Mesenchymal stem cell (in vitro differentiated cells and primary cell): ENCODE results near the gene PHPT1. TPM values are rescaled to one million over a fixed set of nuclear protein-coding genes. Genes with fewer than 3 reads are reported as not detected.
A peak's percentile ranks its signal among the peaks of the same experiment; 100 is the strongest.

Source experiments
- DNase-seq: peaks from one replicate; pipeline ENCODE4 v3.0.0-alpha.2; 2013
- H2AFZ ChIP-seq: one replicate; pipeline ENCODE4 v1.6.1; 2013; ENCODE audit warnings: low read depth, mild to moderate bottlenecking, control low read depth, inconsistent platforms, low read length, moderate library complexity
- H2AK5ac ChIP-seq: 2 replicates; pipeline ENCODE4 v1.6.1; 2013; ENCODE audit warnings: low read length, moderate library complexity, mild to moderate bottlenecking, inconsistent platforms; ENCODE audit not compliant: severe bottlenecking
- H2BK120ac ChIP-seq: one replicate; pipeline ENCODE4 v1.6.1; 2013; ENCODE audit warnings: low read depth, mild to moderate bottlenecking, inconsistent platforms, low read length, moderate library complexity
- H2BK12ac ChIP-seq, 2 experiments: one replicate each; pipeline ENCODE4 v1.6.1; 2013; ENCODE audit warnings: inconsistent platforms in 2 of 2, low read length in 2 of 2, mild to moderate bottlenecking in 2 of 2, moderate library complexity in 2 of 2, control low read depth in 1 of 2
- H2BK15ac ChIP-seq: one replicate; pipeline ENCODE4 v1.6.1; 2013; ENCODE audit warnings: mild to moderate bottlenecking, low read depth, inconsistent platforms; ENCODE audit not compliant: poor library complexity, severe bottlenecking
- H2BK5ac ChIP-seq: 2 replicates; pipeline ENCODE4 v1.6.1; 2013; ENCODE audit warnings: low read depth, mild to moderate bottlenecking, low read length, control low read depth, inconsistent platforms; ENCODE audit not compliant: poor library complexity, severe bottlenecking
- H3K14ac ChIP-seq, 2 experiments: one replicate each; pipeline ENCODE4 v1.6.1; 2013; ENCODE audit warnings: inconsistent platforms in 2 of 2, low read length in 2 of 2, control low read depth in 1 of 2, mild to moderate bottlenecking in 1 of 2, moderate library complexity in 1 of 2
- H3K18ac ChIP-seq, 2 experiments: one replicate each; pipeline ENCODE4 v1.6.1; 2013; ENCODE audit warnings: inconsistent platforms in 2 of 2, low read length in 2 of 2, control low read depth in 1 of 2, low read depth in 1 of 2, mild to moderate bottlenecking in 1 of 2
- H3K23ac ChIP-seq, 2 experiments: one replicate each; pipeline ENCODE4 v1.6.1; 2013; ENCODE audit warnings: inconsistent platforms in 2 of 2, low read length in 2 of 2, mild to moderate bottlenecking in 2 of 2, moderate library complexity in 2 of 2, control low read depth in 1 of 2
- H3K27ac ChIP-seq: 2 replicates; pipeline ENCODE4 v1.5.1; 2013; ENCODE audit warnings: mild to moderate bottlenecking, moderate library complexity, low read length, control low read depth, inconsistent platforms; ENCODE audit not compliant: poor library complexity, severe bottlenecking
- H3K27me3 ChIP-seq, 2 experiments: 2 replicates each; pipeline versions ENCODE4 v1.6.1 to v1.7.0; 2013; ENCODE audit warnings: low read length in 2 of 2, mild to moderate bottlenecking in 2 of 2, moderate library complexity in 2 of 2, control low read depth in 1 of 2, inconsistent platforms in 1 of 2; ENCODE audit not compliant: control insufficient read depth in 1 of 2, insufficient read depth in 1 of 2
- H3K36me3 ChIP-seq, 2 experiments: 2 replicates each; pipeline versions ENCODE4 v1.6.1 to v1.7.0; 2013; ENCODE audit warnings: low read length in 2 of 2, control low read depth in 1 of 2, inconsistent platforms in 1 of 2, low read depth in 1 of 2, mild to moderate bottlenecking in 1 of 2; ENCODE audit not compliant: insufficient read depth in 2 of 2, control insufficient read depth in 1 of 2
- H3K4ac ChIP-seq, 2 experiments: one replicate each; pipeline ENCODE4 v1.6.1; 2013; ENCODE audit warnings: inconsistent platforms in 2 of 2, low read length in 2 of 2, mild to moderate bottlenecking in 2 of 2, moderate library complexity in 2 of 2, control low read depth in 1 of 2, low read depth in 1 of 2
- H3K4me1 ChIP-seq: 2 replicates; pipeline ENCODE4 v1.6.1; 2013; ENCODE audit warnings: low read depth, low read length, control low read depth; ENCODE audit not compliant: control insufficient read depth, insufficient read depth
- H3K4me2 ChIP-seq: 2 replicates; pipeline ENCODE4 v1.6.1; 2013; ENCODE audit warnings: low read length, mild to moderate bottlenecking, inconsistent platforms; ENCODE audit not compliant: poor library complexity, severe bottlenecking
- H3K4me3 ChIP-seq, 2 experiments: 2 replicates each; pipeline versions ENCODE4 v1.5.1 to v1.7.0; 2013; ENCODE audit warnings: low read length in 2 of 2, mild to moderate bottlenecking in 2 of 2, control low read depth in 1 of 2, low read depth in 1 of 2; ENCODE audit not compliant: insufficient read depth in 1 of 2
- H3K79me1 ChIP-seq: replicated peaks from 2 replicates; pipeline ENCODE4 v1.6.1; 2013; ENCODE audit warnings: mild to moderate bottlenecking, control low read depth, low read length, inconsistent platforms; ENCODE audit not compliant: poor library complexity, severe bottlenecking
- H3K9ac ChIP-seq: 2 replicates; pipeline ENCODE4 v1.7.0; 2013; ENCODE audit warnings: mild to moderate bottlenecking, low read length, moderate library complexity
- H3K9me3 ChIP-seq: 2 replicates; pipeline ENCODE4 v1.7.0; 2013; ENCODE audit warnings: mild to moderate bottlenecking, low read length; ENCODE audit not compliant: control insufficient read depth
- H4K8ac ChIP-seq: one replicate; pipeline ENCODE4 v1.6.1; 2013; ENCODE audit warnings: inconsistent platforms, mild to moderate bottlenecking, low read length, moderate library complexity
- H4K91ac ChIP-seq: one replicate; pipeline ENCODE4 v1.6.1; 2013; ENCODE audit warnings: mild to moderate bottlenecking, low read length, inconsistent platforms
- WGBS: methylation state at CpG from one replicate; pipeline ENCODE4 v1.1.7; 2013; ENCODE audit warnings: mixed read lengths; 5-methylcytosine and 5-hydroxymethylcytosine counted together
- small RNA-seq: library from polyadenylated mRNA; stranded (forward); fragments of <200 nt; extraction: miRNeasy Mini kit (QIAGEN cat#:217004); gene quantifications from one replicate; pipeline ENCODE3, GENCODE V24; 2013; ENCODE audit warnings: low read depth

PHPT1 gene

DNA sequence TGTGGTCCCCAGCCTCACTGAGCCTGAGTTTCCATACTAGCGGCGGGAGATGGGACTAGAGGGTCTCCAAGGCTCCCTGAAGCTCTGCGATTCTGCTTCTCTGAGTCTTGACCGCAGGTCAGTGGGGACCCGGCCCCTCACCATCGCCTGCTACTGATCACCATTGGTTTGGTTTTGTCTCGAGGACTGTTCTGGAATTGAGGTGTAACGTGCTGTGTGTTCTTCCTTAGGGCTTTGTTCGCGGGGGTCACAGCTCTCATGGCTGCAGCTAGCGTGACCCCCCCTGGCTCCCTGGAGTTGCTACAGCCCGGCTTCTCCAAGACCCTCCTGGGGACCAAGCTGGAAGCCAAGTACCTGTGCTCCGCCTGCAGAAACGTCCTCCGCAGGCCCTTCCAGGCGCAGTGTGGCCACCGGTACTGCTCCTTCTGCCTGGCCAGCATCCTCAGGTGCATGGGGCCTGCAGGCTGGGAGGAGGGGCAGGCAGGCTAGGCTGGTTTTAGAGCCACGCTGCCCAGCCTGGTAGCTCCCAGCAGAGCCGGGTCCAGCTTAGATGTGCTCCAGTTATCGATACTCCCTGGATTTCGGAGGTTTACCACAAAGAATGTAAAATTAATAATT is 49.4 kb downstream of the PHPT1 start:
- H3K4me2 ChIP-seq = no peak overlapping the region
- no peak overlapping the region for H3K9ac ChIP-seq
- no peak overlapping the region for H2AK5ac ChIP-seq
- no peak overlapping the region for H3K14ac ChIP-seq
- no peak for DNase-seq
- no peak overlapping the region for H3K23ac ChIP-seq
- H4K91ac ChIP-seq = no peak overlapping the region
- WGBS = 96% methylated on average over 18 of the region's 21 CpGs
- H2BK5ac ChIP-seq = no peak overlapping the region
- H3K79me1 ChIP-seq = peaks cover 45% of the 10 kb centered on the region
- H3K4me3 ChIP-seq = no peak overlapping the region
- H4K8ac ChIP-seq = peak overlapping the region; percentile 48
- no peaks in the 10 kb centered on the region for H3K9me3 ChIP-seq
- no peak overlapping the region for H2BK120ac ChIP-seq
- no peak overlapping the region for H2BK15ac ChIP-seq
- no peak overlapping the region for H3K4ac ChIP-seq
- H2AFZ ChIP-seq = no peak overlapping the region
- H3K27me3 ChIP-seq = no peaks in the 10 kb centered on the region
- no peak overlapping the region for H3K27ac ChIP-seq
- peaks cover 28% of the 10 kb centered on the region for H3K4me1 ChIP-seq
- no peak overlapping the region for H3K18ac ChIP-seq
- no peak overlapping the region for H2BK12ac ChIP-seq
- H3K36me3 ChIP-seq = peaks cover 25 to 43% of the 10 kb centered on the region in 2 experiments

GRCh38 chr9:136899196-136899595 is 50.0 kb downstream of the PHPT1 start:
- no peak overlapping the region for H4K8ac ChIP-seq
- H3K23ac ChIP-seq = no peak overlapping the region
- H3K9ac ChIP-seq = no peak overlapping the region
- no peak overlapping the region for H3K4ac ChIP-seq
- H2BK5ac ChIP-seq = no peak overlapping the region
- H3K9me3 ChIP-seq = no peaks in the 10 kb centered on the region
- no peak overlapping the region for H2AK5ac ChIP-seq
- H2BK12ac ChIP-seq = no peak overlapping the region
- H2BK120ac ChIP-seq = no peak overlapping the region
- H3K79me1 ChIP-seq = peaks cover 47% of the 10 kb centered on the region
- no peak for DNase-seq
- no peak overlapping the region for H3K18ac ChIP-seq
- no peak overlapping the region for H2AFZ ChIP-seq
- no peak overlapping the region for H3K27ac ChIP-seq
- no peak overlapping the region for H3K4me2 ChIP-seq
- H3K4me1 ChIP-seq = peaks cover 28% of the 10 kb centered on the region
- no peak overlapping the region for H2BK15ac ChIP-seq
- no peak overlapping the region for H3K14ac ChIP-seq
- H4K91ac ChIP-seq = no peak overlapping the region
- no peaks in the 10 kb centered on the region for H3K27me3 ChIP-seq
- 92% methylated on average over 9 of the region's 9 CpGs for WGBS
- H3K4me3 ChIP-seq = no peak overlapping the region
- peaks cover 25 to 44% of the 10 kb centered on the region in 2 experiments for H3K36me3 ChIP-seq

DNA sequence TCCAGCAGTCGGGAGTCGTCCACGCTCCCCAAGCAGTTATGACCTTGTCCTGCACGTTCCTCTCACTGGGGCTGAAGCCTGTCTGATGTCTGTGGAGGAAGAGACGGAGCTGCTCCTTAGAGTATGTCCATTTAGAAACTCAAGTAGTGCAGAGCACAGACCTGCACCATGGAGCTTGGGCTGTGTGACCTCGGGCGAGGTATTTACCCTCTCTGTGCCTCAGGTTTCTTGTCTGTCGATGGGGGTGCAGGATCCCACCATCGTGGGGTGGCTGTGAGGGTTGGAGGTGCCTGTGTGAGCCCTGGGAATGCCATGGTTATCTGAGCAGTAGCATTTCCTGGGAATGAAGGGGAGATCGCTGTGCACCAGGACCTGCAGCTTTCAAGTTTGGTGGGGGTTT is 51.3 kb downstream of the PHPT1 start:
- Histone ChIP-seq H4K91ac (no peak overlapping the region), H3K9ac (no peak overlapping the region), H3K4me1 (peaks cover 28% of the 10 kb centered on the region), H2BK120ac (no peak overlapping the region), H3K27ac (no peak overlapping the region), H2AK5ac (no peak overlapping the region), H3K4me3 (no peak overlapping the region), H2BK12ac (no peak overlapping the region), H3K23ac (no peak overlapping the region), H2AFZ (no peak overlapping the region), H2BK15ac (no peak overlapping the region), H4K8ac (peak overlapping the region; percentile 32), H3K4ac (peak overlapping the region in 1 of 2 experiments; percentile 47), H3K14ac (no peak overlapping the region), H3K4me2 (no peak overlapping the region), H3K36me3 (peaks cover 25 to 38% of the 10 kb centered on the region in 2 experiments), H3K9me3 (no peaks in the 10 kb centered on the region), H3K27me3 (no peaks in the 10 kb centered on the region), H2BK5ac (no peak overlapping the region), H3K79me1 (peaks cover 40% of the 10 kb centered on the region), H3K18ac (no peak overlapping the region)
- no peak for DNase-seq
- 93% methylated on average over 10 of the region's 10 CpGs for WGBS

Small RNAs within 50 kb of the gene (small RNA-seq; reads per million reads assigned to genes)
- not detected for gene AL355987.2
- not detected for gene MIR4292
- gene MIR4479 = 1.2 reads per million
